K562 (cell line): Measurements from ENCODE around the gene GPM6B. TPM values are rescaled to one million over a fixed set of nuclear protein-coding genes. Genes with fewer than 3 reads are reported as not detected.

Experiments
- ATAC-seq: fragments of 200-7000 bp; cut with Tn5 transposase; 3 replicates; pipeline ENCODE4 v1.9.1; 2020; ENCODE audit warnings: moderate library complexity
- BruUV-seq: library from RNA; stranded (reverse); fragments of 400-500 nt; replicated peaks from 2 replicates; lab custom pipeline; 2021; lab: Mats Ljungman, UMichigan
- CTCF ChIA-PET: fragments of 300-600 bp; formaldehyde crosslinking; extraction: SDS; loops from one replicate; lab custom pipeline; 2021; ENCODE audit warnings: low intra/inter-chr PET ratio; lab: Yijun Ruan, JAX
- POLR2A ChIA-PET: fragments of 300-600, 350-650 bp; sonication (Branson Sonifier 250); formaldehyde crosslinking; extraction: SDS; loops from one replicate; lab custom pipeline; 2021; ENCODE audit warnings: antibody characterized with exemption, inconsistent platforms; lab: Yijun Ruan, JAX
- DNase-seq, 4 experiments: peaks; one replicate each; pipeline versions ENCODE4 v3.0.0 to v3.0.0-alpha.2; 2011 to 2018; ENCODE audit warnings: low spot score in 3 of 4, mixed read lengths in 3 of 4; ENCODE audit errors: extremely low read depth in 1 of 4
- FAIRE-seq: peaks from 2 replicates; lab custom pipeline; 2011; peaks lifted over from hg19 to GRCh38; lab: Jason Lieb, UNC
- H2AFZ ChIP-seq: 2 replicates; pipeline ENCODE4 v1.6.0; 2011; ENCODE audit warnings: low read depth, low read length, control low read depth, inconsistent platforms
- H3K27ac ChIP-seq: fragments of 200-600 bp; 3 replicates; pipeline ENCODE4 v1.8.0; 2011; ENCODE audit warnings: low read depth, mild to moderate bottlenecking, control low read depth, inconsistent platforms, low read length, moderate library complexity, mixed read lengths; ENCODE audit errors: extremely low read depth
- H3K27me3 ChIP-seq, 2 experiments: fragments of 300-600 bp in 1 of 2; 2 replicates in 1 of 2; 3 replicates in 1 of 2; pipeline versions ENCODE4 v1.6.0 to v1.8.0; 2011; ENCODE audit warnings: inconsistent platforms in 2 of 2, low read length in 2 of 2, mild to moderate bottlenecking in 1 of 2, mixed read lengths in 1 of 2, moderate library complexity in 1 of 2; ENCODE audit not compliant: control insufficient read depth in 2 of 2, insufficient read depth in 2 of 2
- H3K36me3 ChIP-seq: fragments of 300-600 bp; 3 replicates; pipeline ENCODE4 v1.8.0; 2011; ENCODE audit warnings: mild to moderate bottlenecking, low read length, inconsistent platforms; ENCODE audit not compliant: control insufficient read depth, insufficient read depth
- H3K4me1 ChIP-seq, 2 experiments: fragments of 200-600 bp in 1 of 2; replicated peaks in 1 of 2; 2 replicates in 1 of 2; 3 replicates in 1 of 2; pipeline versions ENCODE4 v1.5.1 to v1.8.0; 2011; ENCODE audit warnings: inconsistent platforms in 2 of 2, low read length in 2 of 2, mild to moderate bottlenecking in 1 of 2, mixed read lengths in 1 of 2, moderate library complexity in 1 of 2; ENCODE audit not compliant: control insufficient read depth in 2 of 2, insufficient read depth in 2 of 2
- H3K4me2 ChIP-seq: 2 replicates; pipeline ENCODE4 v1.6.1; 2011; ENCODE audit warnings: low read length, control low read depth, inconsistent platforms, mixed read lengths; ENCODE audit not compliant: insufficient read depth
- H3K4me3 ChIP-seq: fragments of 200-600 bp; sonication (generic), shearing (Covaris generic); 2 replicates; pipeline ENCODE4 v1.5.1; 2016; ENCODE audit warnings: control low read depth, inconsistent platforms
- H3K79me2 ChIP-seq: fragments of 200-600 bp; 3 replicates; pipeline ENCODE4 v1.8.0; 2011; ENCODE audit warnings: low read length, inconsistent platforms; ENCODE audit not compliant: control insufficient read depth, insufficient read depth
- H3K9ac ChIP-seq, 2 experiments: 2 replicates each; pipeline versions ENCODE4 v1.6.0 to v1.6.1; 2011; ENCODE audit warnings: low read depth in 2 of 2, low read length in 2 of 2, control low read depth in 1 of 2, inconsistent platforms in 1 of 2, mild to moderate bottlenecking in 1 of 2, mixed read lengths in 1 of 2; ENCODE audit not compliant: insufficient read depth in 1 of 2
- H3K9me1 ChIP-seq: one replicate; pipeline ENCODE4 v1.6.0; 2011; ENCODE audit warnings: inconsistent platforms, mild to moderate bottlenecking, low read length, moderate library complexity; ENCODE audit not compliant: control insufficient read depth, insufficient read depth
- H3K9me3 ChIP-seq: replicated peaks from 2 replicates; pipeline ENCODE4 v1.5.1; 2011; ENCODE audit warnings: low read depth, low read length, inconsistent platforms; ENCODE audit not compliant: control insufficient read depth, insufficient read depth
- H4K20me1 ChIP-seq: replicated peaks from 2 replicates; pipeline ENCODE4 v1.6.1; 2011; ENCODE audit warnings: low read length, inconsistent platforms, mixed read lengths; ENCODE audit not compliant: control insufficient read depth, insufficient read depth
- ARHGAP35 ChIP-seq: fragments of 450-650 bp; IDR thresholded peaks from 2 replicates; pipeline ENCODE4 v1.6.1; 2018; ENCODE audit not compliant: partially characterized antibody
- CC2D1A ChIP-seq: fragments of 450-650 bp; IDR thresholded peaks from 2 replicates; pipeline ENCODE4 v1.6.1; 2017; ENCODE audit warnings: mild to moderate bottlenecking
- HIVEP1 ChIP-seq: fragments of 250-450 bp; sonication (Bioruptor Pico); IDR thresholded peaks from 2 replicates; pipeline ENCODE4 v1.4.0; 2020; ENCODE audit warnings: mild to moderate bottlenecking
- NCOR1 ChIP-seq: fragments of 450-650 bp; IDR thresholded peaks from 2 replicates; pipeline ENCODE4 v1.6.1; 2016; ENCODE audit warnings: mild to moderate bottlenecking, moderate library complexity
- NR1H2 ChIP-seq: sonication (generic); formaldehyde crosslinking; IDR thresholded peaks from 2 replicates; pipeline ENCODE4 v1.4.0; 2020; ENCODE audit warnings: mild to moderate bottlenecking, missing genetic modification reagents
- RHOXF2B ChIP-seq: fragments of 250-450 bp; sonication (Bioruptor Pico); conservative IDR thresholded peaks from 2 replicates; pipeline ENCODE4 v1.5.1; 2021
- STAT5B ChIP-seq: fragments of 250-450 bp; sonication (Bioruptor Pico); IDR thresholded peaks from 2 replicates; pipeline ENCODE4 v1.8.0; 2021; ENCODE audit warnings: mild to moderate bottlenecking, inconsistent platforms
- TAF15 ChIP-seq: fragments of 200-400 bp; formaldehyde crosslinking; IDR thresholded peaks from 2 replicates; pipeline ENCODE4 v1.6.1; 2017; ENCODE audit warnings: mild to moderate bottlenecking, low read depth, low read length, moderate library complexity
- ZBTB43 ChIP-seq: sonication (generic); formaldehyde crosslinking; IDR thresholded peaks from 2 replicates; pipeline ENCODE4 v1.8.0; 2023; ENCODE audit warnings: mild to moderate bottlenecking, missing genetic modification reagents
- ZKSCAN8 ChIP-seq: fragments of 200-800 bp; sonication (Bioruptor generic); IDR thresholded peaks from 2 replicates; pipeline ENCODE4 v1.6.1; 2016; ENCODE audit warnings: missing genetic modification characterization, missing compliant biosample characterization
- ZNF584 ChIP-seq: fragments of 200-800 bp; sonication (Bioruptor generic); IDR thresholded peaks from 2 replicates; pipeline ENCODE4 v1.6.1; 2016; ENCODE audit warnings: low read depth, mild to moderate bottlenecking, missing genetic modification characterization, missing compliant biosample characterization
- WGBS: fragments of 100-300 bp; shearing (Covaris generic); methylation state at CpG from one replicate; pipeline ENCODE4 v1.1.6; 2016; ENCODE audit warnings: low coverage, mixed read lengths; ENCODE audit not compliant: insufficient coverage; ENCODE audit errors: missing lambda C conversion rate; 5-methylcytosine and 5-hydroxymethylcytosine counted together
- in situ Hi-C: fragments of 300-500 bp; cut with MboI; formaldehyde crosslinking; loops from 4 replicates; pipeline ENCODE4 v1.15.0; 2018; ENCODE audit warnings: inconsistent platforms, mixed read lengths
- intact Hi-C: fragments of 100-400 bp; cut with micrococcal nuclease; formaldehyde crosslinking; loops from 2 replicates; pipeline ENCODE4 v1.14.2; 2022
- polyA plus RNA-seq, 8 experiments: library from polyadenylated mRNA; depleted of rRNA in 4 of 8; stranded (reverse) in 5 of 8; unstranded in 3 of 8; fragments of >200 nt; fragmentation: Nextera tagmentation in 2 of 8; fragmentation: Illumina TruSeq in 1 of 8; extraction: Ambion mirVana in 2 of 8; extraction: Trizol in 1 of 8; gene quantifications; 2 replicates each; pipeline versions ENCODE4 v1.2.1 to v1.2.3, GENCODE V29; 2011 to 2014; ENCODE audit warnings: inconsistent platforms in 1 of 8, missing spikeins in 1 of 8
- total RNA-seq, 7 experiments: library from RNA; depleted of rRNA in 6 of 7; stranded (reverse); fragments of >200 nt in 6 of 7; fragmentation: Illumina TruSeq in 2 of 7; extraction: Trizol in 2 of 7; gene quantifications; 2 replicates each; pipeline versions ENCODE4 v1.2.1 to v1.2.3, GENCODE V29; 2011 to 2021; ENCODE audit warnings: low replicate concordance in 1 of 7
- TF ChIP-seq, protein P1 (sequence below): fragments of 250-450 bp; sonication (Bioruptor Pico); IDR thresholded peaks from 2 replicates; pipeline ENCODE4 v1.5.0; 2021; ENCODE audit warnings: mild to moderate bottlenecking, borderline replicate concordance
- TF ChIP-seq, protein P2 (sequence below): fragments of 250-450 bp; sonication (Bioruptor Pico); IDR thresholded peaks from 2 replicates; pipeline ENCODE4 v1.9.0; 2021; ENCODE audit warnings: mild to moderate bottlenecking, inconsistent platforms
- TF ChIP-seq, protein P3 (sequence below): sonication (generic); formaldehyde crosslinking; IDR thresholded peaks from 2 replicates; pipeline ENCODE4 v1.8.1; 2022; ENCODE audit warnings: missing genetic modification reagents
- TF ChIP-seq, protein P4 (sequence below): sonication (generic); formaldehyde crosslinking; IDR thresholded peaks from 2 replicates; pipeline ENCODE4 v1.8.1; 2022; ENCODE audit warnings: missing genetic modification reagents

Gene GPM6B
- total and polyA plus RNA-seq, 9 of the 15 experiments (the other 6 are each of a cell fraction or from before 2014, with no cell fraction given) = 0.14 to 0.32 TPM; not detected in 7

GRCh38 chrX:13859724-13860123 is 42.8 kb upstream of the GPM6B start:
- Histone ChIP-seq H3K9me3 (no peaks in the 10 kb centered on the region), H2AFZ (no peak overlapping the region), H3K36me3 (no peaks in the 10 kb centered on the region), H3K4me3 (no peak overlapping the region), H3K4me1 (no peaks in the 10 kb centered on the region), H3K9me1 (no peaks in the 10 kb centered on the region), H3K4me2 (no peak overlapping the region), H3K27me3 (no peaks in the 10 kb centered on the region), H3K9ac (no peak overlapping the region), H3K79me2 (no peaks in the 10 kb centered on the region), H3K27ac (no peak overlapping the region), H4K20me1 (no peaks in the 10 kb centered on the region)
- FAIRE-seq (no peak), ATAC-seq (no peak), DNase-seq (no peak)
- intact Hi-C loops = no loop called here
- POLR2A ChIA-PET = no interaction called here
- in situ Hi-C loops = no loop called here
- no TSS peak for BruUV-seq
- CTCF ChIA-PET = interaction anchor here (0.7 kb wide), 1 partner anchor 180 kb away, joined by 3 read pairs; no protein-coding TSS in a partner anchor
- WGBS = 5% methylated on average over 1 of the region's 1 CpG
- TF ChIP-seq, protein P1, sequence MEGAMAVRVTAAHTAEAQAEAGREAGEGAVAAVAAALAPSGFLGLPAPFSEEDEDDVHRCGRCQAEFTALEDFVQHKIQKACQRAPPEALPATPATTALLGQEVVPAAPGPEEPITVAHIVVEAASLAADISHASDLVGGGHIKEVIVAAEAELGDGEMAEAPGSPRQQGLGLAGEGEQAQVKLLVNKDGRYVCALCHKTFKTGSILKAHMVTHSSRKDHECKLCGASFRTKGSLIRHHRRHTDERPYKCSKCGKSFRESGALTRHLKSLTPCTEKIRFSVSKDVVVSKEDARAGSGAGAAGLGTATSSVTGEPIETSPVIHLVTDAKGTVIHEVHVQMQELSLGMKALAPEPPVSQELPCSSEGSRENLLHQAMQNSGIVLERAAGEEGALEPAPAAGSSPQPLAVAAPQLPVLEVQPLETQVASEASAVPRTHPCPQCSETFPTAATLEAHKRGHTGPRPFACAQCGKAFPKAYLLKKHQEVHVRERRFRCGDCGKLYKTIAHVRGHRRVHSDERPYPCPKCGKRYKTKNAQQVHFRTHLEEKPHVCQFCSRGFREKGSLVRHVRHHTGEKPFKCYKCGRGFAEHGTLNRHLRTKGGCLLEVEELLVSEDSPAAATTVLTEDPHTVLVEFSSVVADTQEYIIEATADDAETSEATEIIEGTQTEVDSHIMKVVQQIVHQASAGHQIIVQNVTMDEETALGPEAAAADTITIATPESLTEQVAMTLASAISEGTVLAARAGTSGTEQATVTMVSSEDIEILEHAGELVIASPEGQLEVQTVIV (CRISPR knock-in tag) = no peak
- TF ChIP-seq NCOR1 (no peak), ARHGAP35 (no peak), STAT5B (CRISPR knock-in tag) (no peak), HIVEP1 (CRISPR knock-in tag) (no peak), NR1H2 (no peak), CC2D1A (no peak), ZNF584 (CRISPR knock-in tag) (no peak), ZKSCAN8 (CRISPR knock-in tag) (no peak), ZBTB43 (CRISPR knock-in tag) (no peak), TAF15 (no peak), RHOXF2B (no peak)
- TF ChIP-seq, protein P2, sequence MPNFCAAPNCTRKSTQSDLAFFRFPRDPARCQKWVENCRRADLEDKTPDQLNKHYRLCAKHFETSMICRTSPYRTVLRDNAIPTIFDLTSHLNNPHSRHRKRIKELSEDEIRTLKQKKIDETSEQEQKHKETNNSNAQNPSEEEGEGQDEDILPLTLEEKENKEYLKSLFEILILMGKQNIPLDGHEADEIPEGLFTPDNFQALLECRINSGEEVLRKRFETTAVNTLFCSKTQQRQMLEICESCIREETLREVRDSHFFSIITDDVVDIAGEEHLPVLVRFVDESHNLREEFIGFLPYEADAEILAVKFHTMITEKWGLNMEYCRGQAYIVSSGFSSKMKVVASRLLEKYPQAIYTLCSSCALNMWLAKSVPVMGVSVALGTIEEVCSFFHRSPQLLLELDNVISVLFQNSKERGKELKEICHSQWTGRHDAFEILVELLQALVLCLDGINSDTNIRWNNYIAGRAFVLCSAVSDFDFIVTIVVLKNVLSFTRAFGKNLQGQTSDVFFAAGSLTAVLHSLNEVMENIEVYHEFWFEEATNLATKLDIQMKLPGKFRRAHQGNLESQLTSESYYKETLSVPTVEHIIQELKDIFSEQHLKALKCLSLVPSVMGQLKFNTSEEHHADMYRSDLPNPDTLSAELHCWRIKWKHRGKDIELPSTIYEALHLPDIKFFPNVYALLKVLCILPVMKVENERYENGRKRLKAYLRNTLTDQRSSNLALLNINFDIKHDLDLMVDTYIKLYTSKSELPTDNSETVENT (CRISPR knock-in tag) = no peak
- TF ChIP-seq, protein P3, sequence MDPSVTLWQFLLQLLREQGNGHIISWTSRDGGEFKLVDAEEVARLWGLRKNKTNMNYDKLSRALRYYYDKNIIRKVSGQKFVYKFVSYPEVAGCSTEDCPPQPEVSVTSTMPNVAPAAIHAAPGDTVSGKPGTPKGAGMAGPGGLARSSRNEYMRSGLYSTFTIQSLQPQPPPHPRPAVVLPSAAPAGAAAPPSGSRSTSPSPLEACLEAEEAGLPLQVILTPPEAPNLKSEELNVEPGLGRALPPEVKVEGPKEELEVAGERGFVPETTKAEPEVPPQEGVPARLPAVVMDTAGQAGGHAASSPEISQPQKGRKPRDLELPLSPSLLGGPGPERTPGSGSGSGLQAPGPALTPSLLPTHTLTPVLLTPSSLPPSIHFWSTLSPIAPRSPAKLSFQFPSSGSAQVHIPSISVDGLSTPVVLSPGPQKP (CRISPR knock-in tag) = no peak
- TF ChIP-seq, protein P4, sequence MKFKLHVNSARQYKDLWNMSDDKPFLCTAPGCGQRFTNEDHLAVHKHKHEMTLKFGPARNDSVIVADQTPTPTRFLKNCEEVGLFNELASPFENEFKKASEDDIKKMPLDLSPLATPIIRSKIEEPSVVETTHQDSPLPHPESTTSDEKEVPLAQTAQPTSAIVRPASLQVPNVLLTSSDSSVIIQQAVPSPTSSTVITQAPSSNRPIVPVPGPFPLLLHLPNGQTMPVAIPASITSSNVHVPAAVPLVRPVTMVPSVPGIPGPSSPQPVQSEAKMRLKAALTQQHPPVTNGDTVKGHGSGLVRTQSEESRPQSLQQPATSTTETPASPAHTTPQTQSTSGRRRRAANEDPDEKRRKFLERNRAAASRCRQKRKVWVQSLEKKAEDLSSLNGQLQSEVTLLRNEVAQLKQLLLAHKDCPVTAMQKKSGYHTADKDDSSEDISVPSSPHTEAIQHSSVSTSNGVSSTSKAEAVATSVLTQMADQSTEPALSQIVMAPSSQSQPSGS (CRISPR knock-in tag) = no peak
